Cerebellar cortex (tissue), 1 donor: Measurements from ENCODE around the gene CRYAB.
A peak's percentile ranks its signal among the peaks of the same experiment; 100 is the strongest.
"Not testable (repeated sequence)": the region's sequence is repeated elsewhere in the genome, so short reads cannot be mapped to it uniquely, and the experiment has no call there.

Experiments used
- DNase-seq: peaks from one replicate; pipeline ENCODE4 v3.0.0-alpha.2; 2015; ENCODE audit warnings: low spot score

CRYAB gene

DNA sequence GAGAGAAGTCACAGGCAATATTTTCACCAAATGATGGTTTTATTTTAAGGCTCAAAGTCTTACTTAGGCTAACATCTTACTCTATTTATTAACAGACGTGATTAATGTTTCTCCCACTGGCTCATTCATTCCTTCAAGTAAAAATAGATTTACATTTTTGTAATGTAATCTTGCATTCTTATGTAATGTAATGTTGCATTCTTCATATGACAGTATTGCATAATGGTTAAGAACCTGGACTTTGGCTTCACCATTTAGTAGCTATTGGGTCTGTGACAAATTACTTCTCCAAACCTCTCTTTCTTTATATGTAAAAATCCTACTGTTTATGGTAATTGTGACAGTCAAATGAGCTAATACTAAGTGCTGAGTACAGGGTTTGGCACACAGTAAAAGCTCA lies 22.3 kb upstream of the CRYAB start:
- DNase-seq = no peak

DNA sequence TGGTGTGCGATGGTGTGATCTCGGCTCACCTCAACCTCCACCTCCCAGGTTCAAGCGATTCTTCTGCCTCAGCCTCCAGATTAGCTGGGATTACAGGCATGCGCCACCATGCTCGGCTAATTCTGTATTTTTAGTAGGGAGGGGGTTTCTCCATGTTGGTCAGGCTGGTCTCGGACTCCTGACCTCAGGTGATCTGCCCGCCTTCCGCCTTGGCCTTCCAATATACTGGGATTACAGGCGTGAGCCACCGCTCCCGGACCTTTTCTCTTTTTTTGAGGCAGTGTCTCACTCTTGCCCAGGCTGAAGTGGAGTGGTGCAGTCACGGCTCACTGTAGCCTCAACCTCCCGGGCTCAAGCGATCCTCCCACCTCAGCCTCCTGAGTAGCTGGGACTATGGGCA lies 21.6 kb upstream of the CRYAB start:
- DNase-seq = not testable (repeated sequence)

DNA sequence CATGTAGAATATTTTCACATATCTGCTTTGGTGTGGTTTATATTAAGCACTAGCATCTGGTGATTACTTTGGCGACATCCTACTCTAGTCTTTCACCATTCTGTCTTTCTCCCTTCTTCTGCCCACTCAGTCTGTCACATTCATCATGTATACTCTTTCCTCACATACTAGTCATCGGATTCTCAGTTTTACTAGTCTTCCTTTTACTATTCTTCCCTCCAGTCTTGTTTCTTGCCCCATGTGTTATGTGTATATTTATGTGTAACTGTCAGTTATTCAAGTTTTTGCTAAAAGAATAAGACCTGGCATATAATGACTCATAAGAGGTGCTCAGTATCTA lies 21.0 kb upstream of the CRYAB start:
- no peak for DNase-seq

DNA sequence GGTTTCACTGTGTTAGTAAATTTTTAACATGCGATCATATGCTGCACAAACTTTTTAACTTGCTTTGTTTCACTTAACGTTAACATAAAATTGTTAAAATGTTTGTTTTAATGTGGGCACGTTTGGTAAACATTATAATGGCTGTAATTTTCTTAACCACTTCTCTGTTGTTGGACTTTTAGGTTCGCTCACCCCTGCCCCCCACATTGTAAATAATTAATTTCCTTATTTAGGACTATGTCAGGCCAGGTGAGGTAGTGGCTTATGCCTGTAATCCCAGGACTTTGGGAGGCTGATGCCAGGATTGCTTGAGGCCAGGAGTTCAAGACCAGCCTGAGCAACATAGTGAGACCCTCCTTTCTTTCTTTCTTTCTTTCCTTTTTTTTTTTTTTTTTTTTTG lies 18.9 kb upstream of the CRYAB start:
- no peak for DNase-seq

DNA sequence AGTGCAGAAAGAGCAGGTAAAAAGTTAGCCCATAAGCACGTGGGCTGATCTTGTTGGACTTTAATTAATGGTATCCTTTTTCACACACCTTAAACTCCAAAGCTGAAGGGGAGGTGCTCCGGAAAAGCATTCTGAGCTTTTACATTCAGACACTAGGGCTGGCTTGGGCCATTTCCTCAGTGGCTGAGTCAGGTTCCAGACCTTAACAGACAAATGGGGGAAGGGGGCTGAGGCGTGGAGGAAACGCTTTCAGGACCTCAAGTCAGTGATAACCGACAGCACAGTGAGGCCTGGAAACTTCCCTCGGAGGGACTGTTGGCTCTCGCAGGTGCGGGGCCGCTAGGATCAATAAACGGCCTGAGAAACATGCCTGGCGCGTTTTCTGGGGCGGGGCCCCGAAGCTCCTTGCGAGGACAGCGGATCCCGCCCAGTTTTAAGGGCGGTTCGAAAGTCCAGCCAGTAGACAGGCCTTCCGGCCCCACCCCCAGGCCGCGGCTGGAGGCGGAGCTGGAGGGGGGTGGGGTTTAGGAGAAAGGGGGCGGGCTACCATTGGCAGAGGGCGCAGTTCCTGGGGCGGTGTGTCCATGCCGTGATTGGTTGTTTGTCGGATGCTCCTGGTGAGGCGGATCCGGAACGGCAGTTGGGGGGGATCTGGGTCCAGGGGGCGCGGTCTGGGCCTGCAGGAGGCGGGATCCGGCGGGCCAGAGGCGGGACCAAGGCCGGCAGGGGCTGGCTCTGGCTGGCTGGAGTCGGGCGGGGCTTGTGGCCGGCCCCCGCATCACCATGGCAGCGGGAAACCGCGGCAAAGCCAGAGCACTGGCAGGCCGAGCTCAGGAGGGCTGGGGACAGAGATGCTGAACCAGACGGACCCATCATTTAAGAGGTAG lies 15.2 kb upstream of the CRYAB start:
- peak; percentile 98 for DNase-seq

DNA sequence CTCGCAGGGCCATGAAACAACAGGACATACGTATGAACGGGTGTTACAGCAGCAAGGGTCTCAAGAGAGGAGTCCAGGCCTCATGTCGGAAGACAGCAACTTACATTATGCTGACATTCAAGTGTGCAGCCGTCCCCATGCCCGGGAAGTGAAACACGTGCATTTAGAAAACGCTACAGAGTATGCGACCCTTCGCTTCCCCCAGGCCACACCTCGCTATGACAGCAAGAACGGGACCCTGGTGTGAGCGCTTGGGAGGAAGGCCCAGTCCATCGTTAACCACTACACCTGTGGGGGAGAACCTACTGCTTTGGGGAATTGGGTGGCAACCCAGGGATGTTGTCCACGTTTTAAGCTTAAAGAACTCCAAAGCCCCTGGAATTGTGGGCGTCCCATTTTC lies 14.4 kb upstream of the CRYAB start:
- DNase-seq = peak; percentile 37

DNA sequence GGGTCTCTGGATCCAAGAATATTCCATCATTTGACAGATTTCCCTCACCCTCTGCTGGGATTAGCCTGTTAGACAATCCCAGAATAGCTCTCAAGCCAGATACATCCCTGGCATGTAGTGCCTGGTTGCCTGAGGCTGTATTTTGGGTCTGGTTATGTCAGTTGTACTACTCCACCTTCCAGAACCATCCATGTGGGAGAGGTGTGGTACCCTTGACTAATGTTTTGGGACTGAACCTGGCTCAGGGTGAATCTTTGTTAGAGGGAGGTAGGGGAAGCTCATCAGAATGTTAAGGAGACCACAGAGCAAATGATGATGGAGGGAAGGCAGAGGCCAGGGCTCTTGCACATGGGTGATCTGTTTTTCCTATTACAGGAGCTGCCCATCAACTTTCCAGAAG lies 12.4 kb upstream of the CRYAB start:
- no peak for DNase-seq

DNA sequence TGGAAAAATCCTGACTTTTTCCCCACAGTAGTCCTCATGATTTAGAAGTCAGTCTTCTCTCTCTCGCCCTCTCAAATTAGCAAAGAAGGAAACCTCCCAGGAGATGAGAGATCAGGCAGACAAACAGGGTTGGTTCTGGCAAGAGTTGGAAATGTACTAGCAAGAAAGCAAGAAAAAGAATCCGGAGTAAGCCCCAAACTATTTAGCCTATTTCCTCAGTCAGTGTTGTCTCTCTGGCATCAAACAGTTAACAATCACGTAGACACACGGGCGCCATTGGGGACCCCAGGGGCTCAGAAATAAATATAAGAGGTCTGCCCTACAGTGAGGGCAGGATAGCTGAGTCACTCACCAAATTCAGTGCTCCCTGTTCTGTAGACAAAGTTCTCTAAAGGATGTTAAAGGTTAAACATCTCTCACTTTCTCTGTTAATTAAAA lies 11.8 kb upstream of the CRYAB start:
- DNase-seq = peak; percentile 95

DNA sequence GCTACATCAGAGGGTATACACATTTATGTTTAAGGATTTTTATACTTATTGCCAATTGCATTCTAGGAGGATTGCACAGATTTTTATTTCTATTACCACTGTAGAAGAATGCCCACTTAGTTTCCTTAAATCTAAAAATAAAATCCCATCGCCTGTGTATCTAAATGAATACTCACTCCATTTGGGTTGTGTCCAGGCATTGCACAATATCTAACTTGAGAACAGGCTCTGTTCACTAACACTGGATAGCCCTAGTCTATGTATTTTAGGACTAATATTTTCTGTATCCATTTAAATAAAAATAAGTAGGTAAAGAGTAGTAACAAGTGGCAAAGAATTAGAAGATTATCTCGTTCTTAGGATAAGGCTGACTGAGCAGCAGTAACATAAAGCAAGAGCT lies 11.2 kb upstream of the CRYAB start:
- DNase-seq = no peak

DNA sequence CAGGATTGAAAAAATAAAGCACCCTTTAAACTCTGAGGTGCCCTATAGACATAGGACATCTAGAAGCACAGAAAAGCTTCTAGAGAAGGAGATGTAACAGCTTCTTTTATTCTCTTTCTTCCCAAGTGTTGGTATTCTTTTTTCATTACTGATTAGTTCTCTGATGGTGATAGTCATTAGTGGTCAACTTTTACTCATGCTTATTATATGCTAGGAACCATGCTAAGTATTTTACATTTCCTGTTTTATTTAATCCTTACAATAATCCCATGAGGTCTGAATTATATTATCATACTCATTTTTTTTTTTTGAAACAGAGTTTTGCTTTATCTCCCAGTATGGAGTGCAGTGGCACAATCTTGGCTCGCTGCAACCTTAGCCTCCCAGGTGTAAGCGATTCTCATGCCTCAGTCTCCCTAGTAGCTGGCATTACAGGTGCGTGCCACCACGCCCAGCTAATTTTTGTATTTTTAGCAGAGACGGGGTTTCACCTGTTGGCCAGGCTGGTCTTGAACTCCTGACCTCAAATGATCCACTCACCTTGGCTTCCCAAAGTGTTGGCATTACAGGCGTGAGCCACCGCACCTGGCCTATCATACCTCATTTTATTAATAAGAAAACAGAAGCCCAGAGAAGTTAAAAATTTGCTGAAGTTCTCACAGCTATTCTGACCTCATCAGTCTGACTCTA lies 10.1 kb upstream of the CRYAB start:
- no peak for DNase-seq

DNA sequence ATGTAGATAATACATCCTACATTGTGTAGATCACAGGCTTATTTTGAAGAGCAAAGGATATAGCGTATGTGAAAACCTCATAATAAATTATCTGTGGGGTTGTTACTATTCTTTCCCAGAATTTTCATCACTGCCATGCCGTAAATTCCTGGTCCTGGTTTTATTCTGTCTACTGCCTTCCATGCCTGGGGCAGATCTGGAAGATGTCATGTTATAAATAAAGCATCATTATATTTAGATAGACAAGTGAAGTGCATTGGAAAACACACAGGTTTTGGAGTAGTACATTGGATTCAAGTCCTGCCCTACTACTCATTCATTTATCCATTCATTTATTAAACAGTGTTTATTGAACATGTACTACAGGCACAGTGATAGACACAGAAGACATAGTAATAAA lies 9.3 kb upstream of the CRYAB start:
- no peak for DNase-seq

DNA sequence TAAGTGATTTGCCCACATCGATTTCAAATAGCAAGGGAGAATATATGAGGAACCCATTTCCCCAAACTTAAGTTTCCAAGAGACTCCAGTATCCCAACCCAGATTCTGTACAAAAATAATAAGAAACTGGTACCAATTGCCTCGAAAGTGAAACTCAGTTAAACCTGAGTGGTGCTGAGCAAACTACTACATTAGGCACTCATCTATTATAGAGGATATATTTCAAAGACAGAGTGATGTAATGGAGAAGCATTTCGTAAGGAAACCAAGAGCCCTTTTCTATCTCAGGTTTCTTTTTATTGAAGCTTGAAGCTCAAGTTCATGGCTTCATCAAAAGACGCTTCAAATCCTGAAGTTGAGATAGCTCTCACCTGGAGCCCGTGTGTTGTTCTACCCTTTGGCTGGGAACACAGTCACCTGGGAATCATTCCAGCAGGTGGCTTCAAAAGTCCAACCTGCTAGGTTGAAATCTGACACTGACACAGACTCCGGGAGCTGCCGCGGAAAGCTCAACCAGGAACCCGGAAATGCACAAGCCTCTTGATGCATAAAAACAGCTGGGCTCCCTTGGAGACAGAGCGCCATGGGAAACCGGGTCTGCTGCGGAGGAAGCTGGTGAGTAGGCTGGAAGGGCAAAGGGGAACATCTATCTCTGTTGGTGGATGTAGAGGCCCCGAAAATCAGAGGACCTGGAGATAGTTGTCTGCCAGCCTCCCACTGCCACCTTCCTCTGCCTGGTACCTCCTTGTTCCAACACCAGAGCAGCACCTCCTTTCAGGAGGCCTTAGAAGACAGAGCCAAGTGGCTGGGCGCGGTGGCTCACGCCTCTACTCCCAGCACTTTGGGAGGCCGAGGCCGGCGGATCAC lies 7.1 kb upstream of the CRYAB start, which contains the start of gene C11orf52:
Gene C11orf52 (plus strand): TSS at position 524 of the 867 bp plus-strand sequence. CDS start 60 bp downstream, at position 584.
- peak; percentile 51 for DNase-seq

DNA sequence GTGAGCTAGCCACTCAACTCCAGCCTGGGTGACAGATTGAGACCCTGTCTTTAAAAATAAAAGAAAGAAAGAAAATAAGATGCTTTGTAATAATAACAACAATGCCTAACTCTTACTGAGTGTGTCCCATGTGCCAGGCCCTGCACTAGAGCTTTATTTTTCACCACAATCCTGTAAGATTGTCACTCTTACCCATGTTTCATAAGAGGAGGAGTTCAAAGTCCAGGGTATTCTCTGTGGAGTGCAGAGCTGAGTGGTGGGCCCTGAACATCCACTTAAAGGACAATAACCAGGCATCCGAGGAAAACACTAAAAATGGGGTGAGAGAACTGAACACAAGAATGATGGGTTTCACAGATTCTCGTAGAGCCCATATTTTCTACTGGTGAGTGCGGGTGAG lies 6.2 kb upstream of the CRYAB start:
- DNase-seq = no peak

DNA sequence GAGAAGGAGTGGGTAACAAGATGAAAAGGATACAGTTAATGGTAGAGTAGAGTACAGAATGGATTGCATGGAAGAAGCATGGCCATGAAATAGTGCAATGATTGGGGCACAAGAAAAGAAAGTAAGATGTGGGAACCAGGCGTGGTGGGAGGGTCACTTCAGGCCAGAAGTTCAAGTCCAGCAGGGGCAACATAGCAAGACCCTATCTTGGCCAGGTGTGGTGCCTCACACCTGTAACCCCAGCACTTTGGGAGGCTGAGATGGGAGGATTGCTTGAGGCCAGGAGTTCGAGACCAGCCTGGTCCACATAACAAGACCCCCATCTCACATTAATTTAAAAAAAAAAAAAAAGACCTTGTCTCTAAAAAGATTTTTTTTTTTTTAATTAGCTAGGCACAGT lies 5.7 kb upstream of the CRYAB start:
- DNase-seq = no peak

DNA sequence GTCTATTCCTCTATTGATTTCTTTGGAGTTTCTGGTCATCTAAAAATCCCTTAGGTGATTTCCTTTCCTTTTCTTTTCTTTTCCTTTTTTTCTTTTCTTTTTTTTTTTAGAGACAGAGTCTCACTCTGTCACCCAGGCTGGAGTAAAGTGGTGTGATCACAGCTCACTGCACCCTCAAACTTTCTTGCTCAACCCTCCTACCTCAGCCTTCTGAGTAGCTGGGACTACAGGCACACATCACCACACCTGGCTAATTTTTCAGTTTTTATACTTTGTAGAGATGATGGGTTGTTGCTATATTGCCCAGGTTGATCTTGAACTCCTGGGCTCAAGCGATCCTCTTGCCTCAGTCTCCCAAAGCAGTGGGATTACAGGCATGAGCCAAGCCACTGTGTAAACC lies 5.2 kb upstream of the CRYAB start:
- DNase-seq = no peak

DNA sequence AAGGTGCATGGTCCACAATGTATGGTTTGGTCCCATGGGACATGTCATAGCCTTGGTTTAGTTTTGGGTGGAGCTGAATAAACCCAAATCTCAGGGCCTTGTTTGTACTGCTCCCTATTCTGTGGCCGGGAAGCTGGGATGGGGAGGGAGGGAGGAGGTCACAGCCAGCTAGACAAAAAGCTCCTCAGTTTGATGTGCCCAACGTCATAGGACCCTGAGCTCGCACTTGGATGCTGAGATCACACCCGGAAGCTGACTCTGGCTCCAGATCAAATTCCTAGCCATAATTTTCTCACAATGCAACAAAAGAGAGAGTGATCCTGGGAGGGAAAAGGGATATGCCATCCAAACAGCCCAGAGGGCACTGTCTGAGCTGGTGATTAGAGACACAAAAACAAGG lies 2.4 kb upstream of the CRYAB start:
- peak; percentile 80 for DNase-seq

DNA sequence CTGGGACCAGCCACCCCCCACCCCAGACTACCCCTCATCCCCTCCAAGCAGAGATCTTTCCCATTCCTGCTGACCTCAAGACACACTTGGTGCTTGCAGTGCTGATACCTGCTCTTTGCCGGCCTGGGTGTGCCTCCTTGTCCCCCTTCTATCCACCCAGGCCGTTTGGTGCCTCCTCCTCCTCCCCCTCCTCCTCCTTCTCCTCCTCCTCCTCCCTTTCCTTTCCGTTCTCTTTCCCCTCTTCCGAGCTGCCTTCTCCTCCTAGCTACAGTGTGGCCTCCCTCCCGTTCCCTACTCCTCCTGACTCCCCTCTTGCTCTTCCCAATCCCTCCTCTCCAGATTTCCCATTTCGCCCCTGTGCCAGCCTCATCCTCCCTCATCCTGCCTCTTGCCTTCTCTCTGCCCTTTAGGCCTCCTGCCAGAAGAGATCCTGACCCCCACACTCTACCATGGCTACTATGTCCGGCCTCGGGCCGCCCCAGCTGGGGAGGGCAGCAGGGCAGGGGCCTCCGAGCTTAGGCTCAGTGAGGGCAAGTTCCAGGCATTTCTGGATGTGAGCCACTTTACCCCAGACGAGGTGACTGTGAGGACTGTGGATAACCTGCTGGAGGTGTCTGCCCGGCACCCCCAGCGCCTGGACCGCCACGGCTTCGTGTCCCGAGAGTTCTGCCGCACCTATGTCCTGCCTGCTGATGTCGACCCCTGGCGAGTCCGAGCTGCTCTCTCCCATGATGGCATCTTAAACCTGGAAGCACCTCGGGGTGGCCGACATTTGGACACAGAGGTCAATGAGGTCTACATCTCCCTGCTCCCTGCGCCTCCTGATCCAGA lies 1.7 kb upstream of the CRYAB start:
- DNase-seq = peak; percentile 80

DNA sequence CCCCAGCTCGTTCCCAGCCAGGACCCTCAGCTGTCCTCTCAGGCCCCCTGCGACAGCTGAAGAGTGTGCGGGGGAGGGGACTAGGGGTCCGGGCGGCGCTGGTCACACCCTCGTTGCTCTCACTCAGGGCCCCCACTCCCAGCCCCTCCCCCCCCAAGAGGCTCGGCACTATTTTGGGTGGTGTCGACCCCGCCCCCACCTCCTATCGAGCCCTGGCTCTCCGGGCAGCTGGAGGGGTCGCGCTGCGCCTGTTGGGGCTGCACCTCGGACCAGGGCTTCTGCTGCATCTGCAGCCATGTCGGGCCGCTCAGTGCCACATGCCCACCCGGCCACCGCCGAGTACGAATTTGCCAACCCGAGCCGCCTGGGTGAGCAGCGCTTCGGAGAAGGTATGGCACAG lies 965 bp upstream of the CRYAB start, which contains the start of gene HSPB2:
Gene HSPB2 (plus strand): TSS at position 200 of the 400 bp plus-strand sequence. CDS start 96 bp downstream, at position 296.
- peak; percentile 49 for DNase-seq

DNA sequence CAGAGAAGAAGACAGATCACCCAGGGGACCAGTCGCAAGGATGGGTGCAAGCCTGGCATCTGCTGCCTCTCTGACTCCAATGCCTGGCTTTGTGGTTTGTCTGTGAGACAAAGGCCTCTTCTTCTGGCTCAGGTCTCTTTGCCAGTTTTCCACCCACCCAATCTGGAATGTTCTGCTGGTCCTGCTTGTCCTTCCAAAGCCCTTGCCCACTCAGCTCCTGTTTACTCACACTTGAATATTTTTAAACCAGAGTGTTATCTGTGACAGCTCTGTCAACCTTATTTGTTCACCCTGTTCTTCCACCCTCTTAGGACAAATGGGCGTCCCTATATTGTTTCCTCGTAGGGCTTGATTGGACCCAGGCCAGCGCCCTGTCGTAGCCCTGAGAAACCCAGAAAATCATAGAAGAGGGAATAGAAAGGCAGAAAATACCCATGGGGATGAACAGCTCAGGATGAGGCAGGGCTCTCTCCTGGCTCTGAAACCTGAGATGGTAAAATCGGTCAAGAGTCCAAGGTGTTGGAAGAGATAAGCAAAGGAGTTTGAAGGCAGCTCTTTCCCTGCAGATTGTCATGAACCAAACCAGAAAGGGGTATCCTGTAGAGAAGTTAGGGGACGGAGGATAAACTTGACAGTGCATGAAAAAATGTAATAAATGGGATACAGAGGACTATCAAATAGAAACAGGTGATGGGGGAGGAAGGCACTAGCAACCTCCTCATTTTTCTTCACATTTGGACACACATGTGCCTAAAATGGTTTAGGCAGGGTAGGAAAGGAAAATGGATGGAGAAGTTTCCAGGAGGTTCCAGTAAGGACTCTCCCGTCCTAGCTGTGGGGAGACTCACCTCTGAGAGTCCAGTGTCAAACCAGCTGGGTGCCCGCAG lies 651 bp downstream of the CRYAB start:
- DNase-seq = peak; percentile 78

DNA sequence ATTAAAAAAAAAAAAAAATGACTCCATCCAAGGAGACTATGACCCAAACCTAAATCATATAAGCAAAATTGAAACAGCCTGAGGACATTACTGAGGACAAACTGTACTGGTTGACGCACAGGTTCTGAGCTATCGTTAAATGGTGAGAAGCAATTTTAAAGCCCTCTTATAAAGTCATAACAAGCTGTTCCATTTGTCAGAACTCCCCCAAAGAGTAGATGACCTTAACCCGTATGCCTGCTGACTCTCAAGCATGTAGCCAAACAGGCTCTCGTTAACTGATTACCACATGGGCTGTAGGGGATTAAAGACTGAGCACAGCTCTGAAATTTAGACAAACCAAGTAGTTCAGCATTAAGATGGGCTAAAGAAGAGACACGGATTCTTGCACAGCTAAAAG lies 2.2 kb downstream of the CRYAB start:
- DNase-seq = peak; percentile 53
